ENCODE data around the gene FOXP1. TPM values are rescaled to one million over a fixed set of nuclear protein-coding genes. Genes with fewer than 3 reads are reported as not detected.

The FOXP1 gene
- total and polyA plus RNA-seq, 7 experiments from 2014 or later = 104 to 537 (median 444) TPM

- POLR2A ChIA-PET = interaction anchor here (1.2 to 1.5 kb wide), 2 partner anchors 16 to 30 kb away, joined by 3 to 4 read pairs; no protein-coding TSS in a partner anchor
- H3K4me3 Mint-ChIP-seq = peak overlapping the region in 7 of 10 donors; percentile 0 to 72 (median 36)
- DNase-seq (no peak), ATAC-seq (no peak)
- H3K9me3 Mint-ChIP-seq = peaks cover 0 to 2% (median 0%) of the 10 kb centered on the region in 11 donors
- Histone ChIP-seq H3K4me3 (ENCODE audit: low read length) (no peak overlapping the region), H3K4me1 (ENCODE audit: control insufficient read depth in 2 of 2, insufficient read depth in 2 of 2, low read length in 2 of 2) (peaks cover 15 to 62% of the 10 kb centered on the region in 2 donors), H3K36me3 (ENCODE audit: control insufficient read depth in 2 of 3, insufficient read depth in 3 of 3, low read length in 3 of 3) (peaks cover 13 to 81% (median 47%) of the 10 kb centered on the region in 3 experiments), H3K9me3 (ENCODE audit: control insufficient read depth in 2 of 3, low read length in 3 of 3) (no peaks in the 10 kb centered on the region), H3K27ac (ENCODE audit: low read depth, low read length) (no peak overlapping the region), H3K27me3 (ENCODE audit: control insufficient read depth in 2 of 2, insufficient read depth in 2 of 2, low read length in 2 of 2) (no peaks in the 10 kb centered on the region)
- H3K27me3 Mint-ChIP-seq = no peaks in the 10 kb centered on the region
- peak overlapping the region; percentile 9 to 91 (median 57) for H3K27ac Mint-ChIP-seq
- peaks cover 43 to 96% (median 90%) of the 10 kb centered on the region in 7 donors for H3K4me1 Mint-ChIP-seq
- peaks cover 23 to 79% (median 49%) of the 10 kb centered on the region in 5 donors for H3K36me3 Mint-ChIP-seq
- intact Hi-C loops (cut with micrococcal nuclease) = no loop called here
- CTCF ChIA-PET = interaction anchor here (1.4 kb wide), 1 partner anchor 11 kb away, joined by 5 read pairs; no protein-coding TSS in a partner anchor
Observed at GRCh38 chr3:71041371-71041770, 542.2 kb downstream of the FOXP1 start.

- Mint-ChIP-seq H3K4me1 (peaks cover 45 to 99% (median 90%) of the 10 kb centered on the region in 7 donors), H3K9me3 (peaks cover 0 to 2% (median 0%) of the 10 kb centered on the region in 11 donors), H3K36me3 (peaks cover 19 to 72% (median 38%) of the 10 kb centered on the region in 5 donors), H3K27me3 (no peaks in the 10 kb centered on the region), H3K4me3 (peak overlapping the region; percentile 28 to 79 (median 67)), H3K27ac (peak overlapping the region; percentile 66 to 91 (median 81))
- peak overlapping the region; percentile 16 for H3K27ac ChIP-seq (ENCODE audit: low read depth, low read length)
- H3K4me3 ChIP-seq (ENCODE audit: low read length) = no peak overlapping the region
- peaks cover 15 to 55% of the 10 kb centered on the region in 2 donors for H3K4me1 ChIP-seq (ENCODE audit: control insufficient read depth in 2 of 2, insufficient read depth in 2 of 2, low read length in 2 of 2)
- no peaks in the 10 kb centered on the region for H3K9me3 ChIP-seq (ENCODE audit: control insufficient read depth in 2 of 3, low read length in 3 of 3)
- POLR2A ChIA-PET = no interaction called here
- no peaks in the 10 kb centered on the region for H3K27me3 ChIP-seq (ENCODE audit: control insufficient read depth in 2 of 2, insufficient read depth in 2 of 2, low read length in 2 of 2)
- peak; percentile 85 for ATAC-seq
- DNase-seq = peak in 6 of 9 donors; percentile 39 to 61 (median 48)
- intact Hi-C loops (cut with micrococcal nuclease) = loop anchor here (1.0 to 2.0 kb wide), 4 partner anchors 11 to 29 kb away; no protein-coding TSS in a partner anchor
- CTCF ChIA-PET = interaction anchor here (0.6 kb wide), 1 partner anchor 31 kb away, joined by 3 read pairs; no protein-coding TSS in a partner anchor
- H3K36me3 ChIP-seq (ENCODE audit: control insufficient read depth in 2 of 3, insufficient read depth in 3 of 3, low read length in 3 of 3) = peaks cover 8 to 77% (median 39%) of the 10 kb centered on the region in 3 experiments
Observed at GRCh38 chr3:71039332-71039731, 544.2 kb downstream of the FOXP1 start.

- H3K9me3 Mint-ChIP-seq = peaks cover 0 to 3% (median 0%) of the 10 kb centered on the region in 11 donors
- H3K27ac Mint-ChIP-seq = peak overlapping the region in 8 of 9 donors; percentile 13 to 91 (median 58)
- DNase-seq = no peak
- H3K9me3 ChIP-seq (ENCODE audit: control insufficient read depth in 2 of 3, low read length in 3 of 3) = no peaks in the 10 kb centered on the region
- peak overlapping the region in 4 of 10 donors; percentile 3 to 30 (median 20) for H3K4me3 Mint-ChIP-seq
- ChIA-PET CTCF (interaction anchor here (0.8 kb wide), 1 partner anchor 20 kb away, joined by 7 read pairs; no protein-coding TSS in a partner anchor), POLR2A (interaction anchor here (0.7 to 1.5 kb wide), 4 partner anchors 15 to 55 kb away, joined by 3 to 7 read pairs (median 3); no protein-coding TSS in a partner anchor)
- H3K27me3 ChIP-seq (ENCODE audit: control insufficient read depth in 2 of 2, insufficient read depth in 2 of 2, low read length in 2 of 2) = no peaks in the 10 kb centered on the region
- no peaks in the 10 kb centered on the region for H3K27me3 Mint-ChIP-seq
- peaks cover 8 to 71% (median 29%) of the 10 kb centered on the region in 3 experiments for H3K36me3 ChIP-seq (ENCODE audit: control insufficient read depth in 2 of 3, insufficient read depth in 3 of 3, low read length in 3 of 3)
- H3K4me3 ChIP-seq (ENCODE audit: low read length) = no peak overlapping the region
- no peak for ATAC-seq
- intact Hi-C loops (cut with micrococcal nuclease) = loop anchor here in 1 of 2 donors (2.0 kb wide), 1 partner anchor 15 kb away; no protein-coding TSS in a partner anchor
- peaks cover 15 to 59% of the 10 kb centered on the region in 2 donors for H3K4me1 ChIP-seq (ENCODE audit: control insufficient read depth in 2 of 2, insufficient read depth in 2 of 2, low read length in 2 of 2)
- peaks cover 19 to 73% (median 36%) of the 10 kb centered on the region in 5 donors for H3K36me3 Mint-ChIP-seq
- no peak overlapping the region for H3K27ac ChIP-seq (ENCODE audit: low read depth, low read length)
- H3K4me1 Mint-ChIP-seq = peaks cover 58 to 100% (median 94%) of the 10 kb centered on the region in 7 donors
Observed at GRCh38 chr3:71037775-71038174, 545.8 kb downstream of the FOXP1 start.

GRCh38 chr3:71035886-71036285 lies 547.6 kb downstream of the FOXP1 start:
- Histone ChIP-seq H3K27me3 (ENCODE audit: control insufficient read depth in 2 of 2, insufficient read depth in 2 of 2, low read length in 2 of 2) (no peaks in the 10 kb centered on the region), H3K9me3 (ENCODE audit: control insufficient read depth in 2 of 3, low read length in 3 of 3) (no peaks in the 10 kb centered on the region), H3K4me3 (ENCODE audit: low read length) (no peak overlapping the region), H3K36me3 (ENCODE audit: control insufficient read depth in 2 of 3, insufficient read depth in 3 of 3, low read length in 3 of 3) (peaks cover 7 to 71% (median 23%) of the 10 kb centered on the region in 3 experiments), H3K4me1 (ENCODE audit: control insufficient read depth in 2 of 2, insufficient read depth in 2 of 2, low read length in 2 of 2) (peaks cover 18 to 68% of the 10 kb centered on the region in 2 donors), H3K27ac (ENCODE audit: low read depth, low read length) (peak overlapping the region; percentile 8)
- no peaks in the 10 kb centered on the region for H3K27me3 Mint-ChIP-seq
- peaks cover 8 to 78% (median 37%) of the 10 kb centered on the region in 5 donors for H3K36me3 Mint-ChIP-seq
- CTCF ChIA-PET = interaction anchor here (0.6 to 0.7 kb wide), 3 partner anchors 18 to 337 kb away, joined by 3 to 4 read pairs (median 3); no protein-coding TSS in a partner anchor
- peaks cover 0 to 3% (median 0%) of the 10 kb centered on the region in 11 donors for H3K9me3 Mint-ChIP-seq
- DNase-seq = no peak
- intact Hi-C loops (cut with micrococcal nuclease) = no loop called here
- POLR2A ChIA-PET = interaction anchor here (0.5 to 1.1 kb wide), 4 partner anchors 16 to 268 kb away, joined by 3 to 4 read pairs (median 3); no protein-coding TSS in a partner anchor
- peak overlapping the region in 7 of 10 donors; percentile 14 to 60 (median 42) for H3K4me3 Mint-ChIP-seq
- H3K27ac Mint-ChIP-seq = peak overlapping the region in 8 of 9 donors; percentile 36 to 82 (median 75)
- ATAC-seq = no peak
- H3K4me1 Mint-ChIP-seq = peaks cover 55 to 100% (median 94%) of the 10 kb centered on the region in 7 donors

- Histone ChIP-seq H3K4me3 (ENCODE audit: low read length) (no peak overlapping the region), H3K36me3 (ENCODE audit: control insufficient read depth in 2 of 3, insufficient read depth in 3 of 3, low read length in 3 of 3) (peaks cover 2 to 70% (median 18%) of the 10 kb centered on the region in 3 experiments), H3K9me3 (ENCODE audit: control insufficient read depth in 2 of 3, low read length in 3 of 3) (no peaks in the 10 kb centered on the region), H3K27me3 (ENCODE audit: control insufficient read depth in 2 of 2, insufficient read depth in 2 of 2, low read length in 2 of 2) (no peaks in the 10 kb centered on the region), H3K27ac (ENCODE audit: low read depth, low read length) (no peak overlapping the region), H3K4me1 (ENCODE audit: control insufficient read depth in 2 of 2, insufficient read depth in 2 of 2, low read length in 2 of 2) (peaks cover 18 to 65% of the 10 kb centered on the region in 2 donors)
- H3K4me1 Mint-ChIP-seq = peaks cover 53 to 100% (median 94%) of the 10 kb centered on the region in 7 donors
- CTCF ChIA-PET = interaction anchor here (0.6 to 0.7 kb wide), 3 partner anchors 61 to 338 kb away, joined by 3 read pairs; no protein-coding TSS in a partner anchor
- H3K27ac Mint-ChIP-seq = peak overlapping the region; percentile 32 to 82 (median 75)
- POLR2A ChIA-PET = interaction anchor here (0.8 to 1.1 kb wide), 2 partner anchors 27 to 150 kb away, joined by 4 read pairs; no protein-coding TSS in a partner anchor
- no peaks in the 10 kb centered on the region for H3K27me3 Mint-ChIP-seq
- intact Hi-C loops (cut with micrococcal nuclease) = no loop called here
- peaks cover 8 to 76% (median 35%) of the 10 kb centered on the region in 5 donors for H3K36me3 Mint-ChIP-seq
- ATAC-seq = no peak
- H3K9me3 Mint-ChIP-seq = peaks cover 0 to 3% (median 0%) of the 10 kb centered on the region in 11 donors
- DNase-seq = no peak
- H3K4me3 Mint-ChIP-seq = peak overlapping the region in 7 of 10 donors; percentile 4 to 60 (median 37)
Observed at GRCh38 chr3:71035314-71035713, 548.2 kb downstream of the FOXP1 start.

- Histone ChIP-seq H3K9me3 (ENCODE audit: control insufficient read depth in 2 of 3, low read length in 3 of 3) (no peaks in the 10 kb centered on the region), H3K27me3 (ENCODE audit: control insufficient read depth in 2 of 2, insufficient read depth in 2 of 2, low read length in 2 of 2) (no peaks in the 10 kb centered on the region), H3K36me3 (ENCODE audit: control insufficient read depth in 2 of 3, insufficient read depth in 3 of 3, low read length in 3 of 3) (peaks cover 0 to 71% (median 9%) of the 10 kb centered on the region in 3 experiments), H3K27ac (ENCODE audit: low read depth, low read length) (peak overlapping the region; percentile 32), H3K4me1 (ENCODE audit: control insufficient read depth in 2 of 2, insufficient read depth in 2 of 2, low read length in 2 of 2) (peaks cover 4 to 54% of the 10 kb centered on the region in 2 donors), H3K4me3 (ENCODE audit: low read length) (no peak overlapping the region)
- DNase-seq (no peak), ATAC-seq (no peak)
- peaks cover 8 to 73% (median 27%) of the 10 kb centered on the region in 5 donors for H3K36me3 Mint-ChIP-seq
- peak overlapping the region in 8 of 9 donors; percentile 52 to 97 (median 68) for H3K27ac Mint-ChIP-seq
- H3K9me3 Mint-ChIP-seq = peaks cover 0 to 1% (median 0%) of the 10 kb centered on the region in 11 donors
- POLR2A ChIA-PET = no interaction called here
- peaks cover 48 to 99% (median 95%) of the 10 kb centered on the region in 7 donors for H3K4me1 Mint-ChIP-seq
- peak overlapping the region in 6 of 10 donors; percentile 11 to 55 (median 40) for H3K4me3 Mint-ChIP-seq
- intact Hi-C loops (cut with micrococcal nuclease) = loop anchor here in 1 of 2 donors (2.0 kb wide), 1 partner anchor 15 kb away; no protein-coding TSS in a partner anchor
- H3K27me3 Mint-ChIP-seq = no peaks in the 10 kb centered on the region
- CTCF ChIA-PET = interaction anchor here (1.5 kb wide), 1 partner anchor 98 kb away, joined by 3 read pairs; no protein-coding TSS in a partner anchor
Observed at GRCh38 chr3:71033681-71034220, 549.8 kb downstream of the FOXP1 start.

Measured in naive thymus-derived CD4-positive, alpha-beta T cell (primary cell).